Breast epithelium (tissue), 4 donors: Measurements from ENCODE around the gene FAM241A. TPM values are rescaled to one million over a fixed set of nuclear protein-coding genes. Genes with fewer than 3 reads are reported as not detected.

Experiments
- DNase-seq, 2 donors: peaks; one replicate each; pipeline ENCODE4 v3.0.0-alpha.2; 2019; ENCODE audit warnings: low spot score in 2 of 2
- H3K27ac ChIP-seq, 2 donors: fragments of 200-600 bp; sonication (generic) in 1 of 2; one replicate each; pipeline ENCODE4 v1.5.1; 2016 to 2019; ENCODE audit warnings: mild to moderate bottlenecking in 1 of 2
- H3K27me3 ChIP-seq, 2 donors: fragments of 200-600 bp; sonication (generic) in 1 of 2; one replicate each; pipeline versions ENCODE4 v1.5.1 to v1.6.0; 2017 to 2019; ENCODE audit warnings: control low read depth in 1 of 2, mild to moderate bottlenecking in 1 of 2
- H3K36me3 ChIP-seq: fragments of 200-600 bp; one replicate; pipeline ENCODE4 v1.5.1; 2019
- H3K4me1 ChIP-seq, 2 donors: fragments of 200-600 bp; sonication (generic); one replicate each; pipeline ENCODE4 v1.5.1; 2016 to 2019; ENCODE audit warnings: control low read depth in 1 of 2
- H3K4me3 ChIP-seq, 3 donors: fragments of 200-600 bp; sonication (generic); 1 replicate in 2 of 3; 2 replicates in 1 of 3; pipeline ENCODE4 v1.5.1; 2016 to 2019; ENCODE audit warnings: mild to moderate bottlenecking in 3 of 3, moderate library complexity in 2 of 3
- H3K9me3 ChIP-seq, 2 donors: fragments of 200-600 bp; sonication (generic) in 1 of 2; one replicate each; pipeline ENCODE4 v1.5.1; 2016 to 2019; ENCODE audit warnings: control low read depth in 1 of 2
- CTCF ChIP-seq, 3 donors: fragments of 450-650 bp; IDR thresholded peaks; one replicate each; pipeline ENCODE4 v1.5.1; 2016 to 2017; ENCODE audit warnings: antibody characterized with exemption in 3 of 3, mild to moderate bottlenecking in 3 of 3, moderate library complexity in 3 of 3
- POLR2A ChIP-seq: fragments of 450-650 bp; IDR thresholded peaks from one replicate; pipeline ENCODE4 v1.6.1; 2016; ENCODE audit warnings: antibody characterized with exemption, mild to moderate bottlenecking, moderate library complexity
- POLR2AphosphoS5 ChIP-seq, 3 donors: sonication (generic); formaldehyde crosslinking; IDR thresholded peaks; one replicate each; pipeline ENCODE4 v1.6.1; 2017; ENCODE audit warnings: antibody characterized with exemption in 3 of 3
- intact Hi-C: fragments of 100-400 bp; cut with DNase I; formaldehyde crosslinking; loops from one replicate; pipeline ENCODE4 v1.15.1; 2023; ENCODE audit warnings: low total_unique reads
- total RNA-seq, 3 donors: library from RNA; depleted of rRNA; stranded (reverse); fragments of >200 nt; gene quantifications; one replicate each; pipeline ENCODE4 v1.1.0, GENCODE V29; 2016

FAM241A gene
- total RNA-seq, 3 donors from 2014 or later = 4.3 to 11.5 (median 7.5) TPM

DNA sequence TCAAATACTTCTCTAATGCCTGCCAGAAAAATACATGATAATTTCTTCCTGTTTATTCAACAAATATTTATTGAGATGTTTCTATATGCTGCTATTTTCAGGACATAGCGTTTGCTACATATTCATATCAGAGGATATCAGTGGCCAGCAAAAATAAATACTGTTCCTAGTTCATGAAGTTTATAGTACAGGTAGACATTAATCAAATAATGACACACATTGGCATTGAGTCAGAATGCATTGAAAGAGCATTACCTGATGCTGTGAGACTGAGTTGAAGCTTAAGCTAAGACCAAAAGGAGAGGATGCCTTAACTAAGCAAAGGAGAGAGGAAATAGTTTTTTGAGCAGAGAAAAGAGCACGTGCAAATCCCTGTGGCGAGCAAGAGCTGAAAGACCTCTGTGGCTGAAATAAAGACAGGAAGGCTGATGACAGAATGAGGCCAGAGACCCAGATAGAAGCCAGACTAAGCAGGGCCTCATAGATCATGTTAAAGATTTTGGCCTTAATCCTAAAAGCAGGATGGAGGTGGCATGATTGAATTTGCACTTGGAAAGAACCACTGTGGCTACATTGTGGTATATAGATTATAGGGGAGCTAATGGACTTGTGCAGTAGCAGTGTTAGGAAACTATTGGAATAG lies 36.2 kb downstream of the FAM241A start:
- H3K9me3 ChIP-seq = no peaks in the 10 kb centered on the region
- H3K27me3 ChIP-seq = no peaks in the 10 kb centered on the region
- TF ChIP-seq POLR2A = no peak
- no peak for TF ChIP-seq POLR2AphosphoS5 (IDR thresholded peaks at IDR 0.05)
- H3K4me3 ChIP-seq = no peak overlapping the region
- no peak overlapping the region for H3K27ac ChIP-seq
- no peak for DNase-seq
- H3K4me1 ChIP-seq = no peaks in the 10 kb centered on the region
- intact Hi-C loops = no loop called here
- H3K36me3 ChIP-seq = no peaks in the 10 kb centered on the region

- Histone ChIP-seq H3K4me1 (no peaks in the 10 kb centered on the region), H3K27me3 (no peaks in the 10 kb centered on the region), H3K4me3 (no peak overlapping the region), H3K36me3 (peaks cover 3% of the 10 kb centered on the region), H3K9me3 (no peaks in the 10 kb centered on the region), H3K27ac (no peak overlapping the region)
- intact Hi-C loops = no loop called here
- DNase-seq = no peak
- TF ChIP-seq POLR2AphosphoS5 (IDR thresholded peaks at IDR 0.05) (no peak), CTCF (IDR thresholded peaks at IDR 0.05) (no peak), POLR2A (no peak)
Observed at GRCh38 chr4:112182604-112183003, 37.4 kb downstream of the FAM241A start.

GRCh38 chr4:112183252-112183651 lies 38.0 kb downstream of the FAM241A start:
- peaks cover 3% of the 10 kb centered on the region for H3K36me3 ChIP-seq
- DNase-seq = no peak
- no peak overlapping the region for H3K4me3 ChIP-seq
- H3K27me3 ChIP-seq = no peaks in the 10 kb centered on the region
- intact Hi-C loops = no loop called here
- H3K27ac ChIP-seq = no peak overlapping the region
- H3K9me3 ChIP-seq = no peaks in the 10 kb centered on the region
- H3K4me1 ChIP-seq = no peaks in the 10 kb centered on the region
- TF ChIP-seq POLR2AphosphoS5 (IDR thresholded peaks at IDR 0.05) (no peak), POLR2A (no peak), CTCF (IDR thresholded peaks at IDR 0.05) (no peak)

DNA sequence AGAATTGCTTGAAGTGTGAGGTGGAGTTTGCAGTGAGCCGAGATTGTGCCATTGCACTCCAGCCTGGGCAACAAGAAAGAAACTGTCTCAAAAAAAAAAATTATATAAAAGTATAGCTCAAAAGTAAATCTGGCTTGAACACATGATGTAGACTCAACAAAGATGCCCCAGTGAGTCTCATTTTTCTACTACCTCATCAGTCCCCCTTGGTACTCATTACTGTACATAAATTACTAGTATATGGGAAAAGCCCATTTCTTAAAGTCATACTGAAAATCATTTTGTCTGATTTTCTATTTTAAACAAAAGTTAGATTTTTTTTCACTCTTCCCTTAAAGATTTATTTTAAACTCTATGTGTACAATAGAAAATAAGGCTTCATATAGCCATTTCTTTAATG lies 39.2 kb downstream of the FAM241A start:
- H3K27ac ChIP-seq = no peak overlapping the region
- H3K36me3 ChIP-seq = peaks cover 3% of the 10 kb centered on the region
- intact Hi-C loops = no loop called here
- no peak for DNase-seq
- no peaks in the 10 kb centered on the region for H3K27me3 ChIP-seq
- no peaks in the 10 kb centered on the region for H3K9me3 ChIP-seq
- TF ChIP-seq POLR2A = no peak
- no peak for TF ChIP-seq CTCF (IDR thresholded peaks at IDR 0.05)
- TF ChIP-seq POLR2AphosphoS5 (IDR thresholded peaks at IDR 0.05) = no peak
- H3K4me3 ChIP-seq = no peak overlapping the region
- no peaks in the 10 kb centered on the region for H3K4me1 ChIP-seq

DNA sequence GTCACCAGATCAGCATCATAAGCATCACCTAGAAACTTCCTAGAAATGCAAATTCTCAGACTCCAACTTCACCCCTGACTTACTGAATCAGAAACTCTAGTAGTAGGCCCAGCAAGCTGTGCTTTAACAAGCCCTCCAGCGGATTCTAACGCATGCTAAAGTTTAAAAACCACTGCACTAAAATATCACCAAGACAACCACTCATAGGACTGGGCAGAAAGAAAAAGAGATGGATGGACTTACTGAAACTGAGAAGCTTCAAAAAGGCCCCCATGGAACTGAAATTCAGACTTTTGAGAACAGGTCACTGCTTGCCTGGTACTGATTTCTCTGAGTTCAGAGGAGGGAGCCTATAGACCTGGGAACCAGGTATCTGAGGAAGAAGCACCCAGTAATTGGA lies 40.1 kb downstream of the FAM241A start:
- TF ChIP-seq CTCF (IDR thresholded peaks at IDR 0.05) = no peak
- TF ChIP-seq POLR2A = no peak
- no peak for TF ChIP-seq POLR2AphosphoS5 (IDR thresholded peaks at IDR 0.05)
- H3K9me3 ChIP-seq = no peaks in the 10 kb centered on the region
- H3K36me3 ChIP-seq = peaks cover 3% of the 10 kb centered on the region
- no peaks in the 10 kb centered on the region for H3K4me1 ChIP-seq
- no peak overlapping the region for H3K27ac ChIP-seq
- no peak overlapping the region for H3K4me3 ChIP-seq
- H3K27me3 ChIP-seq = no peaks in the 10 kb centered on the region
- intact Hi-C loops = no loop called here
- DNase-seq = no peak
